HG02852 (cell line): ENCODE measurements around the gene CSNK1A1.
"Not testable (repeated sequence)": the region's sequence is repeated elsewhere in the genome, so short reads cannot be mapped to it uniquely, and the experiment has no call there.

ENCODE experiments used
- ATAC-seq: cut with Tn5 transposase; IDR thresholded peaks from one replicate; pipeline ENCODE4 v1.9.1; 2021; ENCODE audit warnings: mild to moderate bottlenecking, moderate library complexity; ENCODE audit not compliant: unreplicated experiment

The CSNK1A1 gene

GRCh38 chr5:149493316-149493715, 57.9 kb downstream of the CSNK1A1 start:
- no peak for ATAC-seq

DNA sequence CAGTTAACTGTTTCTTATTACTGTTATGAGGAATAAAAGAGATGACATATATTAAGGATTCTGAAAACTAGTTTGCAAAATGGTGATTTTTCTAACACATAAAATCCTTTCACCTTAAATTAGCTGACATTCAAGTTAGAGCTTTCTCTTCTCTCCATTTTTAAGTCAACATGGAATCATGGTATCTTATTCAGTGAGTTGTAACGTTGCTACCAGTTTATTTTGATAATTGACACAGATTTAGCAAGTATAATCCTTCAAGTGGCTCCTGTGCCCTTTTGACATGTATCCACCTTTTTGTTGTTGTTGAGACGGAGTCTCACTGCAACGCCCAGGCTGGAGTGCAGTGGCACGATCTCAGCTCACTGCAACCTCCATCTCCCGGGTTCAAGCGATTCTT, 58.5 kb downstream of the CSNK1A1 start:
- no peak for ATAC-seq

DNA sequence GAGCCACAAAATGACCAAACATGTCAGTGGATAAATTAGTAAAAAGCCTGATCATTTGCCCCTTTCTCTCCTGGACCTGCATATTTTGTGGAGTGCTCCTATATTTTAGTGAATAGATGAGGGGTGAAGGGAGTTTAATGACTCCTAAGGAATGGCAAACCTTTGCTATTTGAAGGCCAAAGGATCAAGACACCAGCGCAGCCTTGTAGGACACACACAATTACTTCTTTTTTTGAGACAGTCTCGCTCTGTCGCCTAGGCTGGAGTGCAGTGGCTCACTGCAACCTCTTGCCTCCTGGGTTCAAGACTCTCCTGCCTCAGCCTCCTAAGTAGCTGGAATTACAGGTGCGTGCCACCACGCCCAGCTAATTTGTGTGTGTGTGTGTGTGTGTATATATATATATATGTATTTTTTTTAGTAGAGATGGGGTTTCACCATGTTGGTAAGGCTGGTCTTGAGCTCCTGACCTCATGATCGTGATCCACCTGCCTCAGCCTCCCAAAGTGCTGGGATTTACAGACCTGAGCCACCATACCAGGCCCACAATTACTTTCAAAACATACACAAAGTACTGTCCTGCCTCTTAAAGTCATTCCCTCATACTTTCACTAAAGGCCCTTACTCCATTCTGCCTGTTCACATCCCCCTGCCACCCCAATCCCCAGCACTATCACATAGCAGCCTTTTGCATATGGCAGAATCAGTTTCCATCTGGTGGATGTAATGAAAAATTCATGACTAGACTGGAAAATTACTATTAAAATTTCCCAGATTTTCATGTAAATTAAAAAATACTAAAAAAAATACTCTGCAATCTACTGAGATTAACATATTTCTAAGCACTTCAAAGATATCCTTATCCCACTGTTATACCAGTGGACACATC, 60.4 kb downstream of the CSNK1A1 start:
- no peak for ATAC-seq

DNA sequence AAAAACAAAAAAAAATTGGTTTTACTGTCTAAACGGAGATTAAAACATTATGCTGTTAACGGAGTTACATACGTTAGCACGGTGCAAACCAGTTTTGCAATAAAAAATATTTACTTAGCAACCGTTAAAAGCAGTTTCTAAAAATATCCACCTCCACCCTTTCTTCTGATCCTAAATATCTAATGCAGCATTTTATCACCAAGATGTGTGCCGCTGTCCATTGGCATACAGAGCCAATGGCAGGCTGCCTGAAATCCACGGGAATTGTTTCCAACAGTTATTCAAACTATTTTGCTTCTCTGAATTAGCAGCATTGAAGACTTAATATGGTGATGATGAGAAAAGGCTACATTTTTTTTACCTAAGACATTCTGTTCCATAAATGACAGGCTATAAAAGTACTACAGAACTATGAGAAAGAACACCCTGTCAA, 61.6 kb downstream of the CSNK1A1 start:
- no peak for ATAC-seq

DNA sequence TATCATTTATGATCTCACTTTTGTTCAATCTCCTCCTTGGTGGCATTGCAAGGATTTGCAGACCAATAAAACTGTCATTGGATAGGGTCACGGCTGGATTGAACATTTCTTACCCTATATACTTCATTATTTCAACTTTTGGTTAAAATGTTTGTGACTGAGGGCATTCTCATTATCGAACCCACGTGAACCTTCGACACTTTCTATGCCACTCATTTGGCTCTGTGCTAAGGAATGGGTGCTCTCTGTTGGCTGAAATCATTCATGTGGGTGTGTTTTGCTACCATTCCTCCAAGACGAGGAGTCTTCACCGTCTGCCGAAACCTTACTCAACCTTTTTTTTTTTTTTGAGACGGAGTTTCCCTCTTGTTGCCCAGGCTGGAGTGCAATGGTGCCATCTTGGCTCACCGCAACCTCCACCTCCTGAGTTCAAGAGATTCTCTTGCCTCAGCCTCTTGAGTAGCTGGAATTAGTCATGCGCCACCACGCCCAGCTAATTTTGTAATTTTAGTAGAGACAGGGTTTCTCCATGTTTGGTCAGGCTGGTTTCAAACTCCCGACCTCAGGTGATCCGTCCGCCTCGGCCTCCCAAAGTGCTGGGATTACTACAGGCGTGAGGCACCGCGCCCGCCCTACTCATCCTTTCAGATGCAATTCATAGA, 62.5 kb downstream of the CSNK1A1 start:
- ATAC-seq: no peak

DNA sequence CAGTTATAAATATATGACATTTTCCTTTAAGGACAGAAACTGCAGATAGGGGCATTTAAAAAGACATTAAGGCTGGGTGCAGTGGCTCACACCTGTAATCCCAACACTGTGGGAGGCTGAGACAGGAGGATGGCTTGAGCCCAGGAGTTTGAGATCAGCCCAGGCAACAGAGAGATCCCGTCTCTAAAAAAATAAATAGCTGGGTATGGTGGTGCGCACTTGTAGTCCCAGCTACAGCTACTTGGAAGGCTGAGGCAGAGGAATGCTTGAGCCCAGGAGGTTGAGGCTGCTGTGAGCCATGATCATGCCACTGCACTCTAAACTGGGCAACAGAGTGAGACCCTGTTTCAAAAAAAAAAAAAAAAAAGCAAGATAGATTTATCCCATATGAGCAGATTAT, 63.6 kb downstream of the CSNK1A1 start:
- no peak for ATAC-seq

GRCh38 chr5:149486726-149487635, 64.3 kb downstream of the CSNK1A1 start:
- ATAC-seq: no peak

- no peak for ATAC-seq
These were observed 65.3 kb downstream of the CSNK1A1 start for GRCh38 chr5:149485655-149486615.

- no peak for ATAC-seq
These were observed 69.8 kb downstream of the CSNK1A1 start for GRCh38 chr5:149481485-149481884.

GRCh38 chr5:149478761-149479160, 72.5 kb downstream of the CSNK1A1 start:
- ATAC-seq: no peak

DNA sequence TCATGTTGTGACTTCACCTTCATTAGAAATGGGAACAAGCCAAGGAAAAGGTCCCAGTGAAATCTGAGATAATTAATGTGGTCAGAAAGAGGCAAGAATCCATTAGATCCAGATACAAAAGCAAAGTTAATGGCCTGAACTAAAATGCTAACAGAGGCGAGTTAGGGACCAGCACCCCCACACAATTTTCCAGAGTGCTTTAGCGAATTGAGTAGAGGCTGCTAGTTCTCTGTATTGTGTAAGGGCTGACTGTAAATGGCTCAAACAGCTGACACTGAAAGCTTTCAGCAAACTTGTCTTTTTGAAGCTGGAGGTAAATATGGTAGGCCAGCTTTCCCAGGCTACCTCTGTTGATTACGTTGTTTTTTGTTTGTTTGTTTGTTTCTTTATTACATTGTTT, 75.5 kb downstream of the CSNK1A1 start:
- no peak for ATAC-seq

DNA sequence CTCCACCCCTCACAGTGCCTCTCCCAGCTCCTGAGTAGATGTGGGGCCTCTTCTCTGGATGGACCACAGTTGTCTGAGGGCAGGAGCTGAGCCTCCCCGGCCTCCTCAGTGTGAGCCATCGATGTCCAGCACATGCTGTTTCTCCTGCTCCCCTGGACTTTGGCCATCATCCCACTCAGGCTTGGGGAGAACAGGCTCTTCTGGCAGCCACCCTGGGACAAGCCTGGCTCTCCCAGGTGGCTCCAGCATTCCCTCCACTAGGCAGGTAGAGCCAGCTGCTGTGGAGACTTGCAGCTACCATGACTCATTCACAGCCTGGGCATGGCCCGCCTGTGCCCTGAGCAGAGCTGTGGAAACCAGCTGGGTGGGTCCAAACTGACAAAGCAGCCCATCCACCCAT, 77.0 kb downstream of the CSNK1A1 start:
- no peak for ATAC-seq

- no peak for ATAC-seq
These were observed 77.8 kb downstream of the CSNK1A1 start for GRCh38 chr5:149473441-149473840.

- ATAC-seq: no peak
These were observed 78.8 kb downstream of the CSNK1A1 start for GRCh38 chr5:149472399-149472798.

DNA sequence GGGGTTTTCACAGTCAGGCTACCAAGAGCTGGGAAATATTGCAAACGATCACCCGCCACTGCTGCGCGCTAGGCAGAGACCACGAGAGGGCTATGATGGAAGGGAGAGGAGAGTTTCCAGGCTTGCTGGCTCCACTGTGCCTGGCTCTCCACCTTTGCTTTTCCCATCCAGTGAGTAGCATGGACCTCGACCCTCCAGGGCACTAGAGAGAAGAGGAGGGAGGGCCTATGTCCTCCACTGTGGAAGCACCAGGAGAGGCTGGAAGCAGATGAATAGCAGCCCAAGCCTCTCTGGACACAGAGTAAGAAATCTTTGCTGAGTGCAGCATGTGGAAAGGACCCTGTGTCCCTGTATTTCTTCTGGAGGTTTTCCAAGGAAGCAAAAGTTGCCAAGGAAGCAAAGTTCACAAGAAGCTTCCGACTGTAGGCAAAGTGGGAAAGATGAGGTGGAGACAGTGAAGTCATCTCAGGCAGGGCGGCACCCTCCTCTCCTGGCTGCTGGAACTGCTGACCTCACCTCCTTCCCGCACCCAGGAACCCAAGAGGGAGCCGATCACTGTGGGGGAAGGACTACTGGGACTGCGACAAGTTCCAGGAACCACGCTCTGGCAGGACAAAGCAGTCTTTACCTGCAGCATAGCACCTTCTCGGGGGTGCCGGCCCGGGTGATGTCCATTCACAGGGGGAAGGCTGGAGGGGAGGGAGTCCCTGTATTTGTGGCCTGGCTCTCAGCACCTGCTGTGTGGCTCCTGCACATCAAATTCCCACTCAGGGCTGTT, 79.6 kb downstream of the CSNK1A1 start:
- ATAC-seq: no peak

- ATAC-seq: no peak
These were observed 80.3 kb downstream of the CSNK1A1 start for GRCh38 chr5:149470942-149471341.

DNA sequence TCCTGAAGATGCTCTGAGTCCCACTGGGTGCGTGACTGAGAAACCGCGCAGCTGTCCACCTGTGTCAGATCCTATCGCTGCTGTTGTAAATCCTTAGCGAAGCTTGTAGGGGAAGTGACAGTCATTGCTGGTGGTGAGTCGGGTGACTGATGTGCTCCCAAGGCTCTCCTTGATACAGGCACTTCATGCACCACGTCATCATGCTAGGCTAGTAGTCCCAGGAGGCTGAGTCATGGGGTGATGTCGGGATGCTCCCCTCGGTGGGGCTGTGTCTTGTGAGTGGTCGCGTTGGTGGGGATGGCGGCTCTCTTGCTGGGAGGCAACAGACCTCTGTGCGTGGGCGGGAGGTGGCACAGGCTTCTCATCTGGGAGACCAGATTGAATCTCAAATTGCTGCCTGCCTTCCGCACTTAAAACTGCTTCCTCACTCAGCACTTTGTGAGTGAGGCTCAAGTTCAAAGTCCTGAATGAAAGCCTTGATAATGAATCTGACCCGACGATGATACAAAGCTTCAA, 84.7 kb downstream of the CSNK1A1 start:
- ATAC-seq: no peak

DNA sequence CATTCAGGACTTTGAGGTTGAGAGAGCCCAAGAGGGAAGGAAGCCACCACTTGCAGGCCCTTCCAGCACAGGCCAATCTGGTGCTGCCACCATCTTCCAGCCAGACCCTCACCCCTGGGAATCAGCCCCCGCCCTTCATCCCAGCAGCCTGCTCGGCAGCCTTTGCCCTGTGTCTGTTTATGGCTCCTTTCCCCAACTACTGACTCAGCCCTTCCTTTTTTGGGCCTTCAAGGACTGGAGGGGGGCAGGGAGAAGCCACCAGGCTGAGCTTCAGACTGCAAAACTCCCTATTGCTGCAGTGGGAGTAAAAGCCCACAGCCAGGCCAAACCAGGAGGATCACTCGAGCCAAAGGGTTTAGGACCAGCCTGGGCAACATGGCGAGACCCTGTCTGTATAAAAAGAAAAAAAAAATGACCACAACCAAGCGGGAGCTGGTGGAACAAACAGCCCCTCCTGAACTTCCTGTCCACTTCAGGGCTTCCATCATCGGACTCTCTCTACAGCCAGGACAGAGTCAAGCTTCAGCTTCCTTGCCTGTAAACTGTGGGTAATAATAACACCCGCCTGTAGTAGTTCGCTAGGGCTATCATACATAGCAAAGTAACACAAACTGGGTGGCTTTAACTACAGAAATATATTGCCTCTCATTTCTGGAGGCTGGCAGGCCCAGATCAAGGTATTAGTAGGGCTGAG, 86.3 kb downstream of the CSNK1A1 start:
- ATAC-seq: no peak

- ATAC-seq: not testable (repeated sequence)
These were observed 89.3 kb downstream of the CSNK1A1 start for GRCh38 chr5:149461907-149462306.
